SIG-M5 treated with dmso at 0.1 percent for 504 hours (cell line): ENCODE data around the gene CCDC51.
A peak's percentile ranks its signal among the peaks of the same experiment; 100 is the strongest.
"Not testable (repeated sequence)": the region's sequence is repeated elsewhere in the genome, so short reads cannot be mapped to it uniquely, and the experiment has no call there.

ENCODE experiments used
- DNase-seq: peaks from one replicate; lab custom pipeline; 2025; ENCODE audit not compliant: unreplicated experiment; lab: John Stamatoyannopoulos, UW

Gene CCDC51

GRCh38 chr3:48466386-48467109 is 26.6 kb upstream of the CCDC51 start:
- DNase-seq = no peak

- DNase-seq = peak; percentile 93
Measured at GRCh38 chr3:48465531-48466378, 25.8 kb upstream of the CCDC51 start.

- no peak for DNase-seq
Measured at GRCh38 chr3:48465237-48465530, 25.3 kb upstream of the CCDC51 start.

DNA sequence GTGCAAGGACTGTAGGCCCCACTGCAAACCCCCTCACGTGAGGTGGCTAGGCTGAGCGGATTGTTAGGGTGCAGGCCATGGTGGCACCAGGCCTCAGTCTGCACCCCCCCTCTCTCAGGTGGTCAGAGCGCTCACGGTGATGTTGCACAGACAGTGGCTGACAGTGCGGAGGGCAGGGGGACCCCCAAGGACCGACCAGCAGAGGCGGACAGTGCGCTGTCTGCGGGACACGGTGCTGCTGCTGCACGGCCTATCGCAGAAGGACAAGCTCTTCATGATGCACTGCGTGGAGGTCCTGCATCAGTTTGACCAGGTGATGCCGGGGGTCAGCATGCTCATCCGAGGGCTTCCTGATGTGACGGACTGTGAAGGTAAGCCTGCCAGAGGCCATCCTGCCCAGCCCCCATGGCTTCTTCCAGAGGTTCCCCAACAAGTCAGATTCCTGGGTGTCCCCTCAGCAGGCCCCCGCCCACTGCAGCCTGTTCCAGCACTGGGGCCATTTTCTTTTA is 24.8 kb upstream of the CCDC51 start:
- DNase-seq = no peak

GRCh38 chr3:48463703-48464102 is 23.8 kb upstream of the CCDC51 start:
- no peak for DNase-seq

DNA sequence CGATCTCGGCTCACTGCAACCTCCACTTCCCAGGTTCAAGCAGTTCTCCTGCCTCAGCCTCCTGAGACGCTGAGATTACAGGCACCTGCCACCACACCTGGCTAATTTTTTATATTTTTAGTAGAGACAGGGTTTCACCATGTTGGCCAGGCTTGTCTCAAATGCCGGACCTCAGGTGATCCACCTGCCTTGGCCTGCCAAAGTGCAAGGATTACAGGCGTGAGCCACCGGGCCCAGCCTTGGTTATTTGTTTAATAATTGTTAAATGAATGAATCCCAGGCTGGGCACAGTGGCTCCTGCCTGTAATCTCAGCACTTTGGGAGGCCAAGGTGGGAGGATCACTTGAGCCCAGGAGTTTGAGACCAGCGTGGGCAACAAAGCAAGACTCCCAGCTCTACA is 21.8 kb upstream of the CCDC51 start:
- not testable (repeated sequence) for DNase-seq

DNA sequence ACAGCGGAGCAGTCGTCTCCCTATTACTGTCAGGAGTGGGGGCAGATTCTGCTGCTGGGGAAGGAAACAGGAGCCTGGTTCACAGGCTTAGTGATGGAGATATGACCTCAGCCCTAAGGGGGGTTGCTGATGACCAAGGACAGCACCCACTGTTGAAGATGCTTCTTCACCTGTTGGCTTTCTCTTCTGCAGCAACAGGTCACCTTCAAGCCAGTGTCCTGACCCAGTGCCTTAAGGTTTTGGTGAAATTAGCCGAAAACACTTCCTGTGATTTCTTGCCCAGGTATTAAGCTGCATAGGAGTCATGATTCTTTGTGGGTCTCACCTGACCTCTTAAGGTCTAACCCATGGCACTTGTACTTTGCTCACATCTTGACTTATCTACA is 20.6 kb upstream of the CCDC51 start:
- no peak for DNase-seq

DNA sequence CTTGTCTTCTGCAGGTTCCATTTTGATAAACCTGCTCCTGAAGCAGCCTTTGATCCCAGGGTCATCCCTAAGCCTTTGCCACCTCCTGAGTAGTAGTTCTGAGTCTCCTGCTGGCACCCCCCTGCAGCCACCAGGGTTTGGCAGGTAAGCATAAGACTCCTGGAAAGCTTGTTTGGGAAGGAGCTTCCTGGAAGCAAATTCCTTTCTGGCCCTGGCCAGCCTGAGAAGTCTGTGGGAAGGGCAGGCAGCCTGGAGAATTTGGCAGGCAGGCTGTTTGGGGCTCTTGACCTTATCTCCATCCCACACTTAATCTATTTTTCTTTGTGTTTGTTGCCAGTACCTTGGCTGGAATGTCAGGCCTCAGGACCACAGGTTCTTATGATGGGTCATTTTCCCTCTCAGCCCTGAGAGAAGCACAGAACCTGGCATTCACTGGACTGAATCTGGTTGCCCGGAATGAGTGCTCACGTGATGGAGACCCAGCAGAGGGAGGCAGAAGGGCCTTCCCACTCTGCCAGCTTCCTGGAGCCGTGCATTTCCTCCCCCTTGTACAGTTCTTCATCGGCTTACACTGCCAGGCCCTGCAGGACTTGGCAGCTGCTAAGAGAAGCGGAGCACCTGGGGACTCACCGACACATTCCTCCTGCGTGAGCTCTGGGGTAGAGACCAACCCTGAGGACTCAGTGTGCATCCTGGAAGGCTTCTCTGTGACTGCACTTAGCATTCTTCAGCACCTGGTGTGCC is 20.0 kb upstream of the CCDC51 start:
- no peak for DNase-seq

DNA sequence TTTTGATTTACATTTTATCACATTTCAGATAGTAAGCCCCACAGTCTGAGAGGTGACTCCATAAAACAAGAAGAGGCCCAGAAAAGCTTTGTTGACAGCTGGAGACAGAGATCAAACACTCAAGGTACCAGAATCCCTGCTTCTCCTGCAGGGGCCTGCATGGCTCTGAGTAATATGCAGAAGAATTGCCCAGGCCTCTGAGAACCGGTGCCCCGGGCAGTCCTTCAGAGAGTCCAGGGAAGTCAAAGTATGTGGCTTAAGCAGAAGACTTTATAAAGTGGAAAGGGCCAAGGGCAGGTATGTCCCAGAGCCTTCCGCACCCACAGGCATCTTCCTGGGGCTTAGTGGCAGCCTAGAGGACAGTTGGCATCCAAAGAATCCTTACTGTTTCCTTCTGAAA is 19.4 kb upstream of the CCDC51 start:
- DNase-seq = no peak

GRCh38 chr3:48456456-48456855 is 16.5 kb upstream of the CCDC51 start:
- no peak for DNase-seq

DNA sequence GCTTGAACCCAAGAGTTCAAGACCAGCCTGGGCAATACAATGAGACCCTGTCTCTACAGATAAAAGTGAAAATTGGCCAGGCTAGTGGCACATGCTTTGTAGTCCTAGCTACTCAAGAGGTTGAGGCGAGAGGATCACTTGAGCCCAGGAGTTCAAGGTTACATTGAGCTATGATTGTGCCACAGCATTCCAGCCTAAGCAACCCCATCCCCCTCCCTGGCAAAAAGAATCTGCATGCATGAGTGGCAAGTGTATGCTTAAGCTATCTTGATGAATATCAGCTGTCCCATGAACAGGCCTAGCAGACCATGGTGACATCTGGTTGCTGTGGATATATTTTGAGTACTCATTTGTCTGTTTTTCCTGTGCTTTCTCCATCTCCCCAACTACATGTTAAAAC is 11.4 kb upstream of the CCDC51 start:
- DNase-seq = no peak

GRCh38 chr3:48446425-48447193 is 6.7 kb upstream of the CCDC51 start, which contains the start of gene ATRIP:
ATRIP (plus strand) TSS chr3:48446737; CDS start chr3:48446846, 109 bp downstream.
- peak; percentile 85 for DNase-seq

DNA sequence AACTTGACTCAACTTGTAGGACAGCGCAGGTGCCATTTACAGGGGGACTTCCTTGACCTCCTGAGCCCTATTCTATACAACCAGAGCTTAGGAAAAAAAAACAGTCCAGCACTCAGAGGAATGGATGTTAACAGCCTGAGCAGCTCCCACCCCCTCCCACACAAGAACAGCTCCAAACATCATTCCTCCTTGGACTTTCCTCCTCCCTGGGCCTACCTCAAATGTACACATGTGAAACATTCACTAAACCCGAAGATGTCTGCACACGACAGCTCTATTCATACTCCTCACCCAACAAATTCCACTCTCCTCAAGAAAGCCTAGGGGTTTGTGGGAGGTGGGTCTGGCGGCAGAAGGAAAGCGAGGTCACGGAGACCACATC is 6.1 kb upstream of the CCDC51 start:
- no peak for DNase-seq

DNA sequence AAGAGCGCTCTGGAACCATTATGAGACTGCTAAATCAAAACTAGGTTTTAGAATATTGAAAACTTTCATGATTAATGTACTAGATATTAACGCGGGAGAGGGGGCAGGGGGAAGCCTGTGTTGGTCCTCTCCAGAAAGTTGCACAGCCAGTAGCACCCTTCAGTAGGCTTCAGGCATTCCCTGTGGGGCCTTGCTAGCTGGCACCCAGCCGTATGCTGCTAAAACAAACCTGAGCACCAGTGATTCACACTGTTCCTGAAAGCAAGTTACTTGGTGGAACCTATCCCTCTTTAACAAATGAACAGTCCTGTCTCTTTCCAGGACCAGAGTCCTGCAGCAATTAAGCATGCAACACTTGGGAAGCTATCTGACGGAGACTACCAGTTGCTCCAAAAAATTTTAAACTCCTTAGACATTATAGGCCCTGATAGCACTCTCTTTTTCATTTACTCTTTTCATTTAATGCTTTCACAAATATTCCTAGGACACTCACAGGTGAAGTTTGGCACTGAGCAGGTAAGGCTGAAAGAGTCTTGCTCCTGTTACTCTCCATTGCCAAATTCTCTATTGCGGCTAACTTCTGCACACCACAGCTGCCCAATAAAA is 5.5 kb upstream of the CCDC51 start:
- DNase-seq = no peak

- DNase-seq = no peak
Measured at GRCh38 chr3:48441940-48442339, 2.0 kb upstream of the CCDC51 start.

- no peak for DNase-seq
Measured at GRCh38 chr3:48440590-48440958, 655 bp upstream of the CCDC51 start.

- peak; percentile 36 for DNase-seq
Measured at GRCh38 chr3:48437812-48438211, 2.1 kb downstream of the CCDC51 start.

DNA sequence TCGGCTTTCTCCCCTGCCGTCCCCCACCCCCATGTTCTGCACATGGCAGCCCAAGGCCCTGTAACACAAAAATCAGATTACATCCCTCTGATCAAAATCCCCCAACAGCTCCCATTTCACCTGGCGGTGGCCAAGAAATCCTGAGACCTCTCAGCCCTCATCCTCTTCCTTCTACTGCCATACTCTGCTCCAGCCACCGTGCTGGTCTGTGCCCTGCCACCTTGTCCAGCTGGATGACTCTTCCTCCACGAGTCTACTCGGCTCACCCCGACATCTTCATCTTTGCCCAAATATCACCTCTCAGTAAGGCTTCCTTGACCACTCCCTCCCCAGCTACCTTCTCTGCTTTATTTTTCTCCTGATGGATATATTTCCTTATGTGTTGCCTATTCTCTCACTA is 3.1 kb downstream of the CCDC51 start:
- DNase-seq = no peak

- DNase-seq = no peak
Measured at GRCh38 chr3:48436477-48436787, 3.5 kb downstream of the CCDC51 start.

DNA sequence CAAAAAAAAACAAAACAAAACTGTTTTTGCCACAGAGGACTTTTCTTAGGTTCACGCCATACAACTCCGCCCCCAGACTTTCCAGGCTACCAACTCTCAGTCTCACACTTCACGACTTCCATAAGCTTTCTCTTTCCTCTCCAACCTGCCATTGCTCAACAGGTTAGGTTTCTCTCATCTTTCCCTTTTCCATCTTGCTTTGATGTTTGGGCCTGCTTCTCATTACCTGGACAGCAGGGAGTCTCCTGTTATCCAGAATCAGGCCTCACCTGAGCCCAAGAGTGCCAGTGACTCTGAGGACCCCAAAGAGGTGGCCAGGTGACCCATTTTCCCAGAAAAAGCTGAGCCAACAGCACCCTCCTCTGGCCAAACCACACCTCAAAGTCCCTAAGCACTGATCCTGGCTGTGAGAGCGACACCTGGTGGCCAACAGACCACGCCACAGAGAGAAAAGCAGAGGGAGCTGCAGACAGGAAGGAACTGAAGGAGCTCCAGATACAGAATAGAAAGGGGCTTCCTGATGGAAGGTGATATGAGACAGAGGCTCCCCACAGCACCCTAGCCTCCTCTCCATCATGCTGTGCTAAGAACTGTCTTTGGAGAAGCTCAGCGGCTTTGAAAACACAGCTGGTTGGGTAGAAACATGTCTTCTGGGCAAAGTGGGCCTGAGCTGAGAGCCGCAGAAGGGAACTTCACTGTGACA is 4.0 kb downstream of the CCDC51 start:
- DNase-seq = peak; percentile 84
